NB4 (cell line): ENCODE results near the gene DAB2IP.
A peak's percentile ranks its signal among the peaks of the same experiment; 100 is the strongest.

Experiments
- CTCF ChIP-seq: IDR thresholded peaks from one replicate; pipeline ENCODE4 v1.5.1; 2012; ENCODE audit warnings: low read depth, low read length
- MYC ChIP-seq: IDR thresholded peaks from 2 replicates; pipeline ENCODE4 v1.6.1; 2011; ENCODE audit warnings: low read depth, low read length
- POLR2A ChIP-seq: IDR thresholded peaks from 2 replicates; pipeline ENCODE4 v1.6.1; 2011; ENCODE audit warnings: mild to moderate bottlenecking; ENCODE audit not compliant: insufficient read length; ENCODE audit errors: extremely low read depth
- TF ChIP-seq, protein P1 (sequence below): IDR thresholded peaks from 2 replicates; pipeline ENCODE4 v1.6.1; 2011; ENCODE audit warnings: low read depth, low read length

DNA sequence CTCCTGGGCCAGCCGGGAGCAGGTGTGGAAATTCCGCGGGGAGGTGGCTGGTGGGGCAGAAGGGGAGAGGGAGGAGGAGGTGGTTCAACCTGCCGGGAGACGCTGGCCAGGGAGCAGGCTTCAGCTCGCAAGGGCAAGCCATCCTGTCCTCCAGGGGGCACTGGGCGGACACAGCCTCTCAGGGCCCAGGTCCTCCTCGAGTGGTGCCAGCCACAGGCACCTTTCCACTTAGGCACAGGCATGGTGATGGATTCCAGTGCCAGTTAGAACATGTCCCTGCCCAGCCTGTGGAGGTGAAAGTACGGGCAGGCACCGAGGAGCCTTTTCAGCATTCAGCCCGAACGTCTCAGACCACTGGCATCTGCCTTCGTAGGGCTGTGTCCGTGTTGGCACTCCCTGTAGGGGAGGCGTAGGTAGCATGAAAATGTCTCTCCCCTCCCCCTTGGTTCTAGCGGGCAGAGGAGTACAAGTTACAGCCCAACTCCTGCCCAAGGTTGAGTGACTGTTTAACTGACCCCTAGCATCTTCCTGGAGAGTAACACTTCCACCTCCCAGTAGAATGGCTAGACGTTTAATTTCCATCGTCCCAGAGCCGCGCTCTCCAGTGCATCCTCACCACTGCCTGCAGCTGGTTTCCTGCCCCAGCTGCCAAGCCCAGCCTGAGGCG is 48.9 kb downstream of the DAB2IP start:
- peak; percentile 30 for TF ChIP-seq CTCF
- TF ChIP-seq, protein P1, sequence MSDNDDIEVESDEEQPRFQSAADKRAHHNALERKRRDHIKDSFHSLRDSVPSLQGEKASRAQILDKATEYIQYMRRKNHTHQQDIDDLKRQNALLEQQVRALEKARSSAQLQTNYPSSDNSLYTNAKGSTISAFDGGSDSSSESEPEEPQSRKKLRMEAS: no peak
- TF ChIP-seq POLR2A: no peak
- TF ChIP-seq MYC: no peak
